A549 (cell line): ENCODE results near the gene ATP5F1D. TPM values are rescaled to one million over a fixed set of nuclear protein-coding genes. Genes with fewer than 3 reads are reported as not detected.

Experiments used
- ATAC-seq, 2 experiments: fragments of 200-7000 bp in 1 of 2; fragments of >200 bp in 1 of 2; cut with Nextera tagmentation in 1 of 2; cut with Tn5 transposase in 1 of 2; 3 replicates each; pipeline versions ENCODE4 v1.8.0 to v1.9.1; 2018 to 2020; ENCODE audit warnings: mild to moderate bottlenecking in 1 of 2, moderate library complexity in 1 of 2
- CTCF ChIA-PET: fragments of 300-600 bp; sonication (Branson Sonifier 250); formaldehyde crosslinking; extraction: SDS; loops from one replicate; lab custom pipeline; 2021; ENCODE audit warnings: antibody characterized with exemption, inconsistent platforms; lab: Yijun Ruan, JAX
- POLR2A ChIA-PET: fragments of 350-600 bp; formaldehyde crosslinking; extraction: SDS; loops from one replicate; lab custom pipeline; 2021; ENCODE audit warnings: antibody characterized with exemption, inconsistent platforms; lab: Yijun Ruan, JAX
- DNase-seq, 2 experiments: peaks; one replicate each; pipeline versions ENCODE4 v3.0.0 to v3.0.0-alpha.2; 2011 to 2016; ENCODE audit warnings: low read depth in 1 of 2, low spot score in 1 of 2
- FAIRE-seq: peaks from 2 replicates; lab custom pipeline; 2011; peaks lifted over from hg19 to GRCh38; lab: Jason Lieb, UNC
- H3K27ac ChIP-seq, 2 experiments: fragments of >200 bp; sonication (Bioruptor Twin); formaldehyde crosslinking; 3 replicates each; pipeline ENCODE4 v1.5.1; 2016 to 2017
- H3K4me1 ChIP-seq: fragments of >200 bp; sonication (Bioruptor Twin); formaldehyde crosslinking; 3 replicates; pipeline ENCODE4 v1.6.1; 2016
- H3K4me2 ChIP-seq: fragments of >200 bp; sonication (Bioruptor Twin); formaldehyde crosslinking; 3 replicates; pipeline ENCODE4 v1.6.1; 2016
- H3K4me3 ChIP-seq: fragments of >200 bp; sonication (Bioruptor Twin); formaldehyde crosslinking; 3 replicates; pipeline ENCODE4 v1.5.1; 2016
- H3K9me3 ChIP-seq: fragments of >200 bp; sonication (Bioruptor Twin); formaldehyde crosslinking; 3 replicates; pipeline ENCODE4 v1.6.1; 2016
- ATOH8 ChIP-seq: fragments of 250-450 bp; sonication (Bioruptor Pico); IDR thresholded peaks from 2 replicates; pipeline ENCODE4 v1.5.0; 2020; ENCODE audit warnings: low read depth, mild to moderate bottlenecking, moderate library complexity
- BCL3 ChIP-seq: fragments of >200 bp; sonication (Bioruptor Twin); formaldehyde crosslinking; IDR thresholded peaks from 3 replicates; pipeline ENCODE4 v1.6.1; 2016
- CBX8 ChIP-seq: fragments of 200-600 bp; sonication (generic); IDR thresholded peaks from 2 replicates; pipeline ENCODE4 v1.6.1; 2016
- CHD2 ChIP-seq: fragments of 150-350 bp; IDR thresholded peaks from 2 replicates; pipeline ENCODE4 v1.6.1; 2014; ENCODE audit warnings: low read length; ENCODE audit not compliant: partially characterized antibody
- EP300 ChIP-seq, 2 experiments: fragments of >200 bp; sonication (Bioruptor Twin); formaldehyde crosslinking; IDR thresholded peaks; 2 replicates in 1 of 2; 3 replicates in 1 of 2; pipeline ENCODE4 v1.6.1; 2016 to 2017
- FOSL2 ChIP-seq, 2 experiments: fragments of 450-650 bp in 1 of 2; fragments of >200 bp in 1 of 2; sonication (Bioruptor Twin) in 1 of 2; formaldehyde crosslinking; IDR thresholded peaks; 2 replicates each; pipeline versions ENCODE4 v1.5.0 to v1.6.1; 2016 to 2020; ENCODE audit warnings: mild to moderate bottlenecking in 1 of 2, moderate library complexity in 1 of 2
- GATA3 ChIP-seq: IDR thresholded peaks from 2 replicates; pipeline ENCODE4 v1.6.1; 2012; ENCODE audit warnings: borderline replicate concordance
- HDAC2 ChIP-seq: fragments of 200-600 bp; sonication (generic); IDR thresholded peaks from 2 replicates; pipeline ENCODE4 v1.6.1; 2016
- HOXA7 ChIP-seq: fragments of 250-450 bp; sonication (Bioruptor Pico); IDR thresholded peaks from 2 replicates; pipeline ENCODE4 v1.5.0; 2020; ENCODE audit warnings: mild to moderate bottlenecking, moderate library complexity
- JUN ChIP-seq, 2 experiments: fragments of >200 bp; sonication (Bioruptor Twin); formaldehyde crosslinking; IDR thresholded peaks; 2 replicates in 1 of 2; 3 replicates in 1 of 2; pipeline ENCODE4 v1.6.1; 2016 to 2017
- MAX ChIP-seq: IDR thresholded peaks from 2 replicates; pipeline ENCODE4 v1.6.1; 2012
- PBX3 ChIP-seq: IDR thresholded peaks from 2 replicates; pipeline ENCODE4 v1.6.1; 2012
- PHF8 ChIP-seq: fragments of 200-600 bp; sonication (generic); IDR thresholded peaks from 2 replicates; pipeline ENCODE4 v1.6.1; 2016; ENCODE audit warnings: low read depth, mild to moderate bottlenecking, antibody characterized with exemption, moderate library complexity, borderline replicate concordance
- RARB ChIP-seq: fragments of 250-450 bp; sonication (Bioruptor Pico); IDR thresholded peaks from 2 replicates; pipeline ENCODE4 v1.8.0; 2021; ENCODE audit warnings: mild to moderate bottlenecking, moderate library complexity
- RFX5 ChIP-seq: fragments of 450-650 bp; IDR thresholded peaks from 2 replicates; pipeline ENCODE4 v1.7.1; 2014; ENCODE audit warnings: antibody characterized with exemption, mild to moderate bottlenecking, moderate library complexity
- SMC3 ChIP-seq: fragments of >200 bp; sonication (Bioruptor Twin); formaldehyde crosslinking; IDR thresholded peaks from 3 replicates; pipeline ENCODE4 v1.6.1; 2018; ENCODE audit warnings: inconsistent platforms
- WGBS: methylation state at CpG from one replicate; pipeline ENCODE4 v1.1.6; 2017; ENCODE audit errors: missing lambda C conversion rate; 5-methylcytosine and 5-hydroxymethylcytosine counted together
- polyA plus RNA-seq, 4 experiments: library from polyadenylated mRNA; depleted of rRNA in 3 of 4; stranded (reverse); fragments of >200 nt; fragmentation: RNase III in 1 of 4; extraction: RNeasy Plus Mini Kit Qiagen cat#74134 plus additional on column Dnase treatment in 1 of 4; gene quantifications; 2 replicates in 3 of 4; 3 replicates in 1 of 4; pipeline ENCODE4 v1.2.3, GENCODE V29; 2011 to 2017

Gene ATP5F1D
- polyA plus RNA-seq, 2 of the 4 experiments (the other 2 are of a cell fraction): 28.7 to 96.9 TPM

- POLR2A ChIA-PET: interaction anchor here (0.9 to 5.0 kb wide), 6 partner anchors 8 to 23 kb away, joined by 3 to 62 read pairs (median 12); partner anchors contain the start of genes CIRBP and FAM174C
- peak overlapping the region; percentile 100 for H3K27ac ChIP-seq
- ATAC-seq: peak; percentile 5 to 13; a peak in 5 of 6 replicates
- peak overlapping the region; percentile 100 for H3K4me2 ChIP-seq
- no peaks in the 10 kb centered on the region for H3K9me3 ChIP-seq
- peak overlapping the region; percentile 97 for H3K4me3 ChIP-seq
- TF ChIP-seq PBX3 (no peak), JUN (IDR thresholded peaks at IDR 0.05) (peak in 1 of 2 experiments; percentile 59; a peak in 3 of 5 replicates), CHD2 (no peak), SMC3 (0 out of 3 replicates have a peak, but pooled peaks have one; percentile 8), FOSL2 (IDR thresholded peaks at IDR 0.05) (no peak), FOSL2 (CRISPR knock-in tag; IDR thresholded peaks at IDR 0.05) (peak; percentile 47; the same call in 1 of the 2 replicates)
- H3K4me1 ChIP-seq: peaks cover 45% of the 10 kb centered on the region
- peak in 1 of 2 experiments; percentile 85 for DNase-seq
- WGBS: 0% methylated on average over 6 of the region's 30 CpGs
- no peak for FAIRE-seq
- CTCF ChIA-PET: interaction anchor here (0.6 to 18.7 kb wide), 6 partner anchors 9 to 121 kb away, joined by 3 to 500 read pairs (median 8); partner anchors contain the start of genes ATP5F1D and CIRBP
Measured at GRCh38 chr19:1252221-1252820, 10.8 kb downstream of the ATP5F1D start.

- H3K4me3 ChIP-seq: peak overlapping the region; percentile 97
- peaks cover 45% of the 10 kb centered on the region for H3K4me1 ChIP-seq
- TF ChIP-seq EP300 (IDR thresholded peaks at IDR 0.05) (peak; percentile 35 to 39; a peak in 2 of 5 replicates), ATOH8 (CRISPR knock-in tag) (no peak), RFX5 (no peak), BCL3 (0 out of 3 replicates have a peak, but pooled peaks have one; percentile 21), GATA3 (peak; percentile 51), SMC3 (0 out of 3 replicates have a peak, but pooled peaks have one; percentile 4), CBX8 (no peak), RARB (no peak), FOSL2 (IDR thresholded peaks at IDR 0.05) (0 out of 2 replicates have a peak, but pooled peaks have one; percentile 22), FOSL2 (CRISPR knock-in tag; IDR thresholded peaks at IDR 0.05) (peak; percentile 76), JUN (IDR thresholded peaks at IDR 0.05) (peak in 1 of 2 experiments; percentile 69; a peak in 3 of 5 replicates), MAX (peak; percentile 12; the same call in 1 of the 2 replicates)
- TF ChIP-seq, all 56 proteins: peak for 7
- ChIA-PET POLR2A (interaction anchor here (0.7 to 5.0 kb wide), 7 partner anchors 9 to 330 kb away, joined by 3 to 62 read pairs (median 9); partner anchors contain the start of genes CIRBP and FAM174C), CTCF (interaction anchor here (0.6 to 18.7 kb wide), 8 partner anchors 9 to 141 kb away, joined by 3 to 500 read pairs (median 4); partner anchors contain the start of genes ATP5F1D and CIRBP)
- Histone ChIP-seq H3K4me2 (peak overlapping the region; percentile 100), H3K9me3 (no peaks in the 10 kb centered on the region), H3K27ac (peak overlapping the region; percentile 100)
- FAIRE-seq (no peak), ATAC-seq (peak; percentile 36 to 61), DNase-seq (peak in 1 of 2 experiments; percentile 91)
- 0% methylated on average over 9 of the region's 26 CpGs for WGBS
Measured at GRCh38 chr19:1252821-1253513, 11.4 kb downstream of the ATP5F1D start.

GRCh38 chr19:1253514-1254080, 12.0 kb downstream of the ATP5F1D start:
- TF ChIP-seq PHF8 (no peak), BCL3 (0 out of 3 replicates have a peak, but pooled peaks have one; percentile 6), HDAC2 (no peak; the same call in 1 of the 2 replicates), HOXA7 (CRISPR knock-in tag) (no peak)
- Histone ChIP-seq H3K27ac (peak overlapping the region; percentile 100), H3K4me2 (peak overlapping the region; percentile 100), H3K4me3 (peak overlapping the region; percentile 97), H3K9me3 (no peaks in the 10 kb centered on the region), H3K4me1 (peaks cover 50% of the 10 kb centered on the region)
- no peak for FAIRE-seq
- peak in 1 of 2 experiments; percentile 79 for DNase-seq
- WGBS: 0% methylated on average over 3 of the region's 23 CpGs
- ATAC-seq: peak in 1 of 2 experiments; percentile 19; a peak in 4 of 6 replicates
- POLR2A ChIA-PET: interaction anchor here (0.6 to 5.0 kb wide), 7 partner anchors 8 to 330 kb away, joined by 3 to 62 read pairs (median 9); partner anchors contain the start of genes CIRBP and FAM174C
- CTCF ChIA-PET: interaction anchor here (0.7 to 18.7 kb wide), 7 partner anchors 9 to 141 kb away, joined by 3 to 500 read pairs (median 6); partner anchors contain the start of genes ATP5F1D and CIRBP
